Activated B cell treated with CpG ODN at 0.5 μM for 24 hours (primary cell): ENCODE measurements around the gene CSMD2. TPM values are rescaled to one million over a fixed set of nuclear protein-coding genes. Genes with fewer than 3 reads are reported as not detected.

Experiments
- ATAC-seq: fragments of 200-7000 bp; cut with Tn5 transposase; one replicate; pipeline ENCODE4 v1.10.0; 2021; ENCODE audit warnings: low read depth, mild to moderate bottlenecking, moderate library complexity
- CTCF ChIA-PET: fragments of 350-600 bp; sonication (Branson Sonifier 250); formaldehyde crosslinking; loops from one replicate; lab custom pipeline; 2021; ENCODE audit warnings: antibody characterized with exemption; lab: Charles Lee
- POLR2A ChIA-PET: fragments of 350-600 bp; sonication (Branson Sonifier 250); formaldehyde crosslinking; loops from one replicate; lab custom pipeline; 2021; ENCODE audit warnings: antibody characterized with exemption; lab: Charles Lee
- DNase-seq: peaks from one replicate; pipeline ENCODE4 v3.0.0; 2022
- H3K27ac Mint-ChIP-seq: one replicate; pipeline ENCODE4 v1.8.0; 2020; ENCODE audit warnings: mixed read lengths
- H3K27me3 Mint-ChIP-seq: one replicate; pipeline ENCODE4 v1.8.0; 2021; ENCODE audit warnings: mixed read lengths
- H3K36me3 Mint-ChIP-seq: one replicate; pipeline ENCODE4 v1.8.0; 2021; ENCODE audit warnings: low read depth, mixed read lengths
- H3K4me1 Mint-ChIP-seq: one replicate; pipeline ENCODE4 v1.8.0; 2021; ENCODE audit warnings: mixed read lengths
- H3K4me3 Mint-ChIP-seq: one replicate; pipeline ENCODE4 v1.8.0; 2020; ENCODE audit warnings: mild to moderate bottlenecking, mixed read lengths
- H3K9me3 Mint-ChIP-seq: one replicate; pipeline ENCODE4 v1.8.0; 2020; ENCODE audit warnings: mixed read lengths
- intact Hi-C: fragments of 100-400 bp; cut with micrococcal nuclease; formaldehyde crosslinking; loops from one replicate; pipeline ENCODE4 v1.15.1; 2024
- total RNA-seq: library from RNA; stranded (reverse); gene quantifications from 2 replicates; pipeline ENCODE4 v1.2.3, GENCODE V29; 2022
- TF ChIP-seq, protein P1 (sequence below): fragments of 200-600 bp; IDR thresholded peaks from one replicate; pipeline ENCODE4 v1.8.0; 2022; ENCODE audit warnings: antibody characterized with exemption, mild to moderate bottlenecking

Gene CSMD2
- total RNA-seq, 1 donor from 2014 or later = not detected

DNA sequence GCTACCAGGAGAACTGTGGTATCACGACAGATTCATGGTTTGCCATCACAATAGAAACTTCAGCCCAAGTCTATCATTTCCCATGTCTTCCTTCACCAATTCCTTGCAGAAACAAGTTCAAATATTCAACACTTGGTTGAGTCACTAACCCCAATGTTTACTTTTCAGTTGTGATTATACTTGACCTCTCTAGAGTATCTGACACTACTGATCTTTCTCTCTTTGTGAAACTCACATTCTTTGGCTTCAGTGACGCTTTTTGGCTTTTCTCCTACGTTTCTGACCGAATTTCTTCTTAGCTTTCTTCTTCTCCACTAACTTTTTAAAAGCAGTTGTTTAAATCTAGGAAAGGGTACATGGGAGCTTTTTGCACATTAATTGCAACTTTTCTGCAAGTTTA is 350.0 kb downstream of the CSMD2 start:
- intact Hi-C loops = no loop called here

DNA sequence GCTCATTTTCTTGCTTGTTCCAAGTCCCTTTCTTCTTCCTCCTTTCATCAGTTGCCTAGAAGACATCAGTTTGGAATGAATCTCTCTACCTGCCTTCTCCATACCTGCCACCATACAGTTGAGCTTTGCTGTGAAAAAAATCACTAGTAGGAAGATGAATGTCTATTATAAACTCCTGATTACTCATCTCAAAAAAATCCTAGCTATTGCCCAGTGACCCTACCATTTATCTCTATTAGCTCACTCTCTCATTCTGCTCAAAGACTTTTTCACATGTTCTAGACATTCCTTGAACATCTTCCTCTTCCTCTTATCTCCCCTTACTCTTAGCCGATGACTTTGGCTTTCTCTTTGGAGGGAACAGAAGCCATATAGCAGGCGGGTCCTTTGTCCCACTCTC is 350.9 kb downstream of the CSMD2 start:
- CTCF ChIA-PET = no interaction called here

More for the DNA sequence above, 350.0 kb downstream of the CSMD2 start:
- TF ChIP-seq, protein P1, sequence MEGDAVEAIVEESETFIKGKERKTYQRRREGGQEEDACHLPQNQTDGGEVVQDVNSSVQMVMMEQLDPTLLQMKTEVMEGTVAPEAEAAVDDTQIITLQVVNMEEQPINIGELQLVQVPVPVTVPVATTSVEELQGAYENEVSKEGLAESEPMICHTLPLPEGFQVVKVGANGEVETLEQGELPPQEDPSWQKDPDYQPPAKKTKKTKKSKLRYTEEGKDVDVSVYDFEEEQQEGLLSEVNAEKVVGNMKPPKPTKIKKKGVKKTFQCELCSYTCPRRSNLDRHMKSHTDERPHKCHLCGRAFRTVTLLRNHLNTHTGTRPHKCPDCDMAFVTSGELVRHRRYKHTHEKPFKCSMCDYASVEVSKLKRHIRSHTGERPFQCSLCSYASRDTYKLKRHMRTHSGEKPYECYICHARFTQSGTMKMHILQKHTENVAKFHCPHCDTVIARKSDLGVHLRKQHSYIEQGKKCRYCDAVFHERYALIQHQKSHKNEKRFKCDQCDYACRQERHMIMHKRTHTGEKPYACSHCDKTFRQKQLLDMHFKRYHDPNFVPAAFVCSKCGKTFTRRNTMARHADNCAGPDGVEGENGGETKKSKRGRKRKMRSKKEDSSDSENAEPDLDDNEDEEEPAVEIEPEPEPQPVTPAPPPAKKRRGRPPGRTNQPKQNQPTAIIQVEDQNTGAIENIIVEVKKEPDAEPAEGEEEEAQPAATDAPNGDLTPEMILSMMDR = no peak
- H3K4me1 Mint-ChIP-seq = no peaks in the 10 kb centered on the region
- H3K4me3 Mint-ChIP-seq = no peak overlapping the region
- H3K27ac Mint-ChIP-seq = no peak overlapping the region
- peaks cover 3% of the 10 kb centered on the region for H3K27me3 Mint-ChIP-seq
- no peaks in the 10 kb centered on the region for H3K36me3 Mint-ChIP-seq
- no peak for ATAC-seq
- DNase-seq = no peak
- no peaks in the 10 kb centered on the region for H3K9me3 Mint-ChIP-seq
- CTCF ChIA-PET = no interaction called here
- POLR2A ChIA-PET = no interaction called here

DNA sequence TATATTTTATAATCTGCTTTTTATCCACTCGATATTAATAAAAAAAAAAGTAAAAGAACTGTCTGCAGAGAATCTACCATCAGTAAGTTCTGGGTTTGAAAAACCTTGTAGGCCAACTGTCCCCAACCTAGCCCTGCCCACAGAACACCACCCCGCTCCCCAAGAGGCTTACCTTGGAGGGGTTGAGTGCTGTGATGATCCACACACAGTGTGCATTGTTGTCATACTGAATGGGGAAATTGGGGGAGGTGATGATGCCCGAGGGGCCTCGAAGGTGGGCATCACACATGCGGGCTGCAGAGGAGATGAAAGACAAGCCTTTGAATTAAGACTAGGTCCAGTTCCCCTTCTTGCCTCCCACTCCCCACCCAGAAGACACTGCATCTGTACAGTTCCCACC is 354.5 kb downstream of the CSMD2 start:
- no peak overlapping the region for H3K4me3 Mint-ChIP-seq
- intact Hi-C loops = no loop called here
- POLR2A ChIA-PET = no interaction called here
- no peak for ATAC-seq
- H3K9me3 Mint-ChIP-seq = peaks cover 21% of the 10 kb centered on the region
- no peak for DNase-seq
- TF ChIP-seq, protein P1 = no peak
- CTCF ChIA-PET = no interaction called here
- H3K27ac Mint-ChIP-seq = no peak overlapping the region
- H3K27me3 Mint-ChIP-seq = peaks cover 5% of the 10 kb centered on the region
- no peaks in the 10 kb centered on the region for H3K36me3 Mint-ChIP-seq
- no peaks in the 10 kb centered on the region for H3K4me1 Mint-ChIP-seq

More for the DNA sequence above, 350.9 kb downstream of the CSMD2 start:
- Mint-ChIP-seq H3K4me1 (no peaks in the 10 kb centered on the region), H3K27ac (no peak overlapping the region), H3K9me3 (peaks cover 2% of the 10 kb centered on the region), H3K36me3 (no peaks in the 10 kb centered on the region), H3K27me3 (peaks cover 3% of the 10 kb centered on the region), H3K4me3 (no peak overlapping the region)
- TF ChIP-seq, protein P1 = no peak
- DNase-seq = no peak
- ATAC-seq = no peak
- intact Hi-C loops = no loop called here
- POLR2A ChIA-PET = no interaction called here

DNA sequence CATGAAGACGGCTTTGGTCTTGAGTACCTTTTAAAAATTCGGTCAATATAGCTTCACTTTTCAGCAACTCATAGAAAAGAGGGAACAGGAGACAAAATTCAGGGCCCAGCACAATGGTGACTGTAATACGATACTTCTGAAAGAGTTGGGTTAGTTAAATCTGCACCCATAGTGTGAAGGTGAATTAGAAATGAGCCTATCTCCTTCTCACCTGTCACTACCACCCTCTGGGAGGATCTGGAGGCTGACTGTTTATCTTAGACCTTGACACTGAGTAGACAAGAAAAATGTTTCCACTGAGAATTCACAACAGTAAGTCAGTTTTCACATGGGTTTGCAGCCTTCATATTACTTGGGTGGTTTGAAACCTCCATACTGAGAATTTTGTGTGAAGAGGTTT is 359.0 kb downstream of the CSMD2 start:
- Mint-ChIP-seq H3K27ac (no peak overlapping the region), H3K9me3 (peaks cover 22% of the 10 kb centered on the region), H3K4me1 (no peaks in the 10 kb centered on the region), H3K36me3 (no peaks in the 10 kb centered on the region), H3K27me3 (peaks cover 4% of the 10 kb centered on the region), H3K4me3 (no peak overlapping the region)
- TF ChIP-seq, protein P1 = no peak
- ChIA-PET POLR2A (no interaction called here), CTCF (no interaction called here)
- no peak for DNase-seq
- no peak for ATAC-seq
- intact Hi-C loops = no loop called here

DNA sequence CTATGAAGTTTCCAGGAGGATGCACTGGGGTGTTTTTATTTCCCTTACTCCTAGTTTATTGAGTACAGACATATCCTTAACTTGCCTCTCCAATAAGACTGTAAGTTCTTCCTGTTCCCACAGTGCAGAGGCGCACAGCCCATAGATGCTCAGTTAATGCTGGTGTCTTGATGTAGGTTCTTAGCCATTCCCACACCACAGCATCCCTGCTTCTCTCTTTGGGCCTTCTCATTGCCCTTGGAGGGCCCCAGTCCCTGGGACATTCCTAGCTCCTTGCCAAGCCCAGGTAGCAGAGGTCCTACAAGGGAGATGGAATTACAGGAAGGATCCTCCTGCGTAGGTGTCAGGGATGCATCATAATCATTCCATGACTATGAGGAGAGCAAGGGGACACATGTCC is 362.8 kb downstream of the CSMD2 start:
- DNase-seq (no peak), ATAC-seq (no peak)
- POLR2A ChIA-PET = no interaction called here
- H3K36me3 Mint-ChIP-seq = no peaks in the 10 kb centered on the region
- no peak overlapping the region for H3K4me3 Mint-ChIP-seq
- CTCF ChIA-PET = no interaction called here
- TF ChIP-seq, protein P1 = no peak
- peaks cover 10% of the 10 kb centered on the region for H3K27me3 Mint-ChIP-seq
- intact Hi-C loops = no loop called here
- H3K4me1 Mint-ChIP-seq = no peaks in the 10 kb centered on the region
- H3K9me3 Mint-ChIP-seq = peaks cover 14% of the 10 kb centered on the region
- H3K27ac Mint-ChIP-seq = no peak overlapping the region
